ENCODE data around the gene MKLN1. TPM values are rescaled to one million over a fixed set of nuclear protein-coding genes. Genes with fewer than 3 reads are reported as not detected.
"Not testable (repeated sequence)": the region's sequence is repeated elsewhere in the genome, so short reads cannot be mapped to it uniquely, and the experiment has no call there.

MKLN1 gene
- total and polyA plus RNA-seq, 7 experiments from 2014 or later = 30.8 to 69.8 (median 56.7) TPM

DNA sequence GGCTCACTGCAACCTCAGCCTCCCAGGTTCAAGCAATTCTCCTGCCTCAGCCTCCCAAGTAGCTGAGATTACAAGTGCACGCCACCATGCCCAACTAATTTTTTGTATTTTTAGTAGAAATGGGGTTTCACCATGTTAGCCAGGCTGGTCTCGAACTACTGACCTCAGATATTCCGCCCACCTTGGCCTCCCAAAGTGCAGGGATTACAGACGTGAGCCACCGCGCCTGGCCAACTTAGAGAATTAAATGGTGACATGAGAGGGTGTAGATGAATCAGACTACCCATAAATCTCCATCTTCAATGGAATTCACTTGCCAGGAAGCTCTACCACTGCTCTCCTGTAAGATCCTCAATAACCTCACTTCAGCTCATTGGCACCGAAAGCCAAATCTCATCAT lies 187.8 kb downstream of the MKLN1 start:
- peaks cover 11 to 17% (median 14%) of the 10 kb centered on the region in 7 donors for H3K4me1 Mint-ChIP-seq
- H3K4me3 Mint-ChIP-seq; H3K36me3 Mint-ChIP-seq; H3K27ac Mint-ChIP-seq; H3K4me3 ChIP-seq (ENCODE audit: low read length); H3K27me3 ChIP-seq (ENCODE audit: control insufficient read depth in 2 of 2, insufficient read depth in 2 of 2, low read length in 2 of 2); H3K27me3 Mint-ChIP-seq; POLR2A ChIA-PET; H3K27ac ChIP-seq (ENCODE audit: low read depth, low read length); DNase-seq; H3K36me3 ChIP-seq (ENCODE audit: control insufficient read depth in 2 of 3, insufficient read depth in 3 of 3, low read length in 3 of 3); H3K9me3 Mint-ChIP-seq; ATAC-seq; H3K9me3 ChIP-seq (ENCODE audit: control insufficient read depth in 2 of 3, low read length in 3 of 3); H3K4me1 ChIP-seq (ENCODE audit: control insufficient read depth in 2 of 2, insufficient read depth in 2 of 2, low read length in 2 of 2): not testable (repeated sequence)
- CTCF ChIA-PET = interaction anchor here (1.8 kb wide), 1 partner anchor 9 kb away, joined by 4 read pairs; no protein-coding TSS in a partner anchor
- intact Hi-C loops (cut with micrococcal nuclease) = loop anchor here in 1 of 2 donors (10.0 kb wide), 1 partner anchor 621 kb away; no protein-coding TSS in a partner anchor

DNA sequence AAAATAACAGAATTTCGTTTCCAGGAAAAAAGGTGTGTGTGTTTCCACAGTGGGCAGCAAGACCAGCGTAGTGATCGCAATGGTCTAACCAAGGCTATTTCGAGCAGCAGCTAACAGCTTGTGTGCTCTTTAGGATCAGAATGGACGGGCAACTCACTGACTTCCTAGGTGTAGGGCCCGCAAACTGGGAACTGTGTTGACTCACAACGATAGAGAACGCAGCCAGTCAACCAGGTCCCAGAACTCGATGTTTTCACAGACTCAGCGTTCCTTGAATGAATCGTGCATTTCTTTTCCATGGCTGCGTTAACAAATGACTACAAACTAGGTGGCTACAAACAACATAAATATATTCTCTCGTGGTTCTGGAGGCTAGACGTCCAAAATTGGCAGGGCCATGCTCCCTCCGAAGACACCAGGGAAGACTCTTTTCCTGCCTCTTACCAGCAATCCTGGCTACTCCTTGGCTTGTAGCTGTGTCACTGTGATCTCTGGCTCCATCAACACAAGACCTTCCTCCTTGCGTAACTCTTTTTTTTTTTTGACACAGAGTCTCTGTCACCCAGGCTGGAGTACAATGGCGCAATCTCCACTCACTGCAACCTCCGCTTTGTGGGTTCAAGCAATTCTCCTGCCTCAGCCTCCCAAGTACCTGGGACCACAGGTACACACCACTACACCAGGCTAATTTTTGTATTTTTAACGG lies 189.7 kb downstream of the MKLN1 start:
- H3K4me3 ChIP-seq (ENCODE audit: low read length) = no peak overlapping the region
- H3K4me1 Mint-ChIP-seq = peaks cover 11 to 17% (median 12%) of the 10 kb centered on the region in 7 donors
- H3K27me3 ChIP-seq (ENCODE audit: control insufficient read depth in 2 of 2, insufficient read depth in 2 of 2, low read length in 2 of 2) = no peaks in the 10 kb centered on the region
- no peaks in the 10 kb centered on the region for H3K36me3 ChIP-seq (ENCODE audit: control insufficient read depth in 2 of 3, insufficient read depth in 3 of 3, low read length in 3 of 3)
- peaks cover 0 to 3% (median 0%) of the 10 kb centered on the region in 5 donors for H3K36me3 Mint-ChIP-seq
- ATAC-seq (no peak), DNase-seq (no peak)
- H3K27ac Mint-ChIP-seq = no peak overlapping the region
- intact Hi-C loops (cut with micrococcal nuclease) = loop anchor here in 1 of 2 donors (10.0 kb wide), 1 partner anchor 623 kb away; no protein-coding TSS in a partner anchor
- POLR2A ChIA-PET = no interaction called here
- H3K4me1 ChIP-seq (ENCODE audit: control insufficient read depth in 2 of 2, insufficient read depth in 2 of 2, low read length in 2 of 2) = peaks cover 2 to 4% of the 10 kb centered on the region in 2 donors
- H3K9me3 ChIP-seq (ENCODE audit: control insufficient read depth in 2 of 3, low read length in 3 of 3) = no peaks in the 10 kb centered on the region
- no peak overlapping the region for H3K4me3 Mint-ChIP-seq
- peaks cover 0 to 1% (median 0%) of the 10 kb centered on the region in 11 donors for H3K9me3 Mint-ChIP-seq
- no peak overlapping the region for H3K27ac ChIP-seq (ENCODE audit: low read depth, low read length)
- CTCF ChIA-PET = no interaction called here
- peaks cover 0 to 3% (median 0%) of the 10 kb centered on the region in 5 donors for H3K27me3 Mint-ChIP-seq

GRCh38 chr7:131518626-131519025 lies 190.9 kb downstream of the MKLN1 start:
- Histone ChIP-seq H3K36me3 (ENCODE audit: control insufficient read depth in 2 of 3, insufficient read depth in 3 of 3, low read length in 3 of 3) (no peaks in the 10 kb centered on the region), H3K27ac (ENCODE audit: low read depth, low read length) (no peak overlapping the region), H3K4me1 (ENCODE audit: control insufficient read depth in 2 of 2, insufficient read depth in 2 of 2, low read length in 2 of 2) (peaks cover 0 to 5% of the 10 kb centered on the region in 2 donors), H3K4me3 (ENCODE audit: low read length) (no peak overlapping the region), H3K9me3 (ENCODE audit: control insufficient read depth in 2 of 3, low read length in 3 of 3) (no peaks in the 10 kb centered on the region), H3K27me3 (ENCODE audit: control insufficient read depth in 2 of 2, insufficient read depth in 2 of 2, low read length in 2 of 2) (no peaks in the 10 kb centered on the region)
- Mint-ChIP-seq H3K27ac (no peak overlapping the region), H3K4me3 (no peak overlapping the region), H3K4me1 (peaks cover 3 to 17% (median 12%) of the 10 kb centered on the region in 7 donors), H3K27me3 (peaks cover 0 to 3% (median 0%) of the 10 kb centered on the region in 5 donors), H3K36me3 (peaks cover 0 to 9% (median 0%) of the 10 kb centered on the region in 5 donors), H3K9me3 (peaks cover 0 to 2% (median 0%) of the 10 kb centered on the region in 11 donors)
- intact Hi-C loops (cut with micrococcal nuclease) = loop anchor here in 1 of 2 donors (10.0 kb wide), 1 partner anchor 624 kb away; no protein-coding TSS in a partner anchor
- DNase-seq (no peak), ATAC-seq (no peak)
- ChIA-PET CTCF (interaction anchor here (0.8 kb wide), 1 partner anchor 13 kb away, joined by 3 read pairs; no protein-coding TSS in a partner anchor), POLR2A (no interaction called here)

GRCh38 chr7:131521651-131522163 lies 194.0 kb downstream of the MKLN1 start:
- peaks cover 0 to 2% (median 0%) of the 10 kb centered on the region in 11 donors for H3K9me3 Mint-ChIP-seq
- H3K27ac Mint-ChIP-seq = peak overlapping the region in 1 of 9 donors; percentile 76
- peaks cover 0 to 5% of the 10 kb centered on the region in 2 donors for H3K4me1 ChIP-seq (ENCODE audit: control insufficient read depth in 2 of 2, insufficient read depth in 2 of 2, low read length in 2 of 2)
- intact Hi-C loops (cut with micrococcal nuclease) = no loop called here
- ChIA-PET POLR2A (no interaction called here), CTCF (interaction anchor here (0.7 to 1.0 kb wide), 2 partner anchors 11 to 16 kb away, joined by 4 to 5 read pairs; no protein-coding TSS in a partner anchor)
- peaks cover 0 to 11% (median 0%) of the 10 kb centered on the region in 5 donors for H3K36me3 Mint-ChIP-seq
- H3K4me1 Mint-ChIP-seq = peaks cover 0 to 16% (median 12%) of the 10 kb centered on the region in 7 donors
- peak overlapping the region in 4 of 10 donors; percentile 5 to 60 (median 39) for H3K4me3 Mint-ChIP-seq
- H3K4me3 ChIP-seq (ENCODE audit: low read length) = no peak overlapping the region
- no peak overlapping the region for H3K27ac ChIP-seq (ENCODE audit: low read depth, low read length)
- ATAC-seq = no peak
- H3K27me3 Mint-ChIP-seq = peaks cover 3 to 19% (median 6%) of the 10 kb centered on the region in 5 donors
- H3K36me3 ChIP-seq (ENCODE audit: control insufficient read depth in 2 of 3, insufficient read depth in 3 of 3, low read length in 3 of 3) = no peaks in the 10 kb centered on the region
- no peaks in the 10 kb centered on the region for H3K9me3 ChIP-seq (ENCODE audit: control insufficient read depth in 2 of 3, low read length in 3 of 3)
- DNase-seq = no peak
- no peaks in the 10 kb centered on the region for H3K27me3 ChIP-seq (ENCODE audit: control insufficient read depth in 2 of 2, insufficient read depth in 2 of 2, low read length in 2 of 2)

GRCh38 chr7:131522325-131522930 lies 194.8 kb downstream of the MKLN1 start:
- ChIA-PET CTCF (no interaction called here), POLR2A (no interaction called here)
- H3K27ac Mint-ChIP-seq = peak overlapping the region in 2 of 9 donors; percentile 62 to 76
- peaks cover 3 to 22% (median 6%) of the 10 kb centered on the region in 5 donors for H3K27me3 Mint-ChIP-seq
- Histone ChIP-seq H3K36me3 (ENCODE audit: control insufficient read depth in 2 of 3, insufficient read depth in 3 of 3, low read length in 3 of 3) (no peaks in the 10 kb centered on the region), H3K27ac (ENCODE audit: low read depth, low read length) (no peak overlapping the region), H3K4me3 (ENCODE audit: low read length) (peak overlapping the region; percentile 31), H3K4me1 (ENCODE audit: control insufficient read depth in 2 of 2, insufficient read depth in 2 of 2, low read length in 2 of 2) (peaks cover 0 to 5% of the 10 kb centered on the region in 2 donors), H3K27me3 (ENCODE audit: control insufficient read depth in 2 of 2, insufficient read depth in 2 of 2, low read length in 2 of 2) (no peaks in the 10 kb centered on the region), H3K9me3 (ENCODE audit: control insufficient read depth in 2 of 3, low read length in 3 of 3) (no peaks in the 10 kb centered on the region)
- H3K4me1 Mint-ChIP-seq = peaks cover 0 to 19% (median 12%) of the 10 kb centered on the region in 7 donors
- peak overlapping the region in 8 of 10 donors; percentile 31 to 66 (median 56) for H3K4me3 Mint-ChIP-seq
- peaks cover 0 to 11% (median 0%) of the 10 kb centered on the region in 5 donors for H3K36me3 Mint-ChIP-seq
- DNase-seq = no peak
- intact Hi-C loops (cut with micrococcal nuclease) = no loop called here
- ATAC-seq = peak; percentile 51
- H3K9me3 Mint-ChIP-seq = peaks cover 0 to 2% (median 0%) of the 10 kb centered on the region in 11 donors

- H3K27ac Mint-ChIP-seq = peak overlapping the region in 1 of 9 donors; percentile 10
- DNase-seq (no peak), ATAC-seq (no peak)
- H3K27me3 ChIP-seq (ENCODE audit: control insufficient read depth in 2 of 2, insufficient read depth in 2 of 2, low read length in 2 of 2) = no peaks in the 10 kb centered on the region
- no peaks in the 10 kb centered on the region for H3K36me3 ChIP-seq (ENCODE audit: control insufficient read depth in 2 of 3, insufficient read depth in 3 of 3, low read length in 3 of 3)
- no peaks in the 10 kb centered on the region for H3K9me3 ChIP-seq (ENCODE audit: control insufficient read depth in 2 of 3, low read length in 3 of 3)
- intact Hi-C loops (cut with micrococcal nuclease) = no loop called here
- H3K27ac ChIP-seq (ENCODE audit: low read depth, low read length) = no peak overlapping the region
- peaks cover 0 to 5% of the 10 kb centered on the region in 2 donors for H3K4me1 ChIP-seq (ENCODE audit: control insufficient read depth in 2 of 2, insufficient read depth in 2 of 2, low read length in 2 of 2)
- H3K4me3 Mint-ChIP-seq = no peak overlapping the region
- peaks cover 0 to 11% (median 0%) of the 10 kb centered on the region in 5 donors for H3K36me3 Mint-ChIP-seq
- ChIA-PET POLR2A (no interaction called here), CTCF (interaction anchor here (0.6 kb wide), 1 partner anchor 638 kb away, joined by 3 read pairs; no protein-coding TSS in a partner anchor)
- no peak overlapping the region for H3K4me3 ChIP-seq (ENCODE audit: low read length)
- H3K4me1 Mint-ChIP-seq = peaks cover 0 to 20% (median 12%) of the 10 kb centered on the region in 7 donors
- H3K9me3 Mint-ChIP-seq = peaks cover 0 to 2% (median 0%) of the 10 kb centered on the region in 11 donors
- peaks cover 3 to 24% (median 7%) of the 10 kb centered on the region in 5 donors for H3K27me3 Mint-ChIP-seq
These were observed 196.4 kb downstream of the MKLN1 start for GRCh38 chr7:131524115-131524514.
